ENCODE measurements around the gene FAM149B1.
"Not testable (repeated sequence)": the region's sequence is repeated elsewhere in the genome, so short reads cannot be mapped to it uniquely, and the experiment has no call there.

FAM149B1 gene

DNA sequence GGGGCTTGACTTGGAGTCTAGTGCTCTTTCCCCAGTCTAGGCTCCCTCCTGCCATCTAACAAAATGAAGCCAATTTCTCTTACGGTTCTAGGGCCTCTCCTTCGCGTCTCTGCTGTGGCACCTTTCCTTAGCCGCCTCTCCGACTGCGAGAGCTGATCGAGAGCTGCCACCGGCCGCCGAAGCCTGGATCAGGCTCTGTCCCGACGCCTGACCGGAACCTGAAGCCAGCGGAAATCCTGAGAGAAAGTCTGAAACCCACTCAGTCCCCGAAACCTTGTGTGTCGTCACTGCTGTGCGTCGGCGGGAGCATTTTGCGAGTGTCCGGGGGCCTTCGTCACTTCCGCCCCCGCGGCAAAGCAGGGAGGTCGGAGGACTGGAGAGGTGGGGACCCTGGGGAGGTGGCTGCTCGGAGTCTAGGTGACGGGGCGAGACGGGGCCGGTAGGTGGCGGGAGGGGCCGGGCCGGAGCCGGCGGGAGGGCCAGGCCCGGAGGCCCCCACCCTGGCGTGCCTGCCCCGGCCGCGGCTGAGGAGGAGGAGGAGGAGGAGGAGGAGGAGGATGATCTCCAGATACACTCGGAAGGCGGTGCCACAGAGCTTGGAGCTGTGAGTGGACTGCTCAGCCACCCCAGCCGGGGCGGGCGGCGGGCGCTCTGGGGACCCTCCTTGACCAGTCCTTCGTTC is at the start of gene FAM149B1, which contains the start of gene ECD:
Gene FAM149B1, plus strand, starts transcription at position 337 of the 682 bp plus-strand sequence. Its CDS starts 221 bp downstream, at position 558.
Gene ECD, minus strand, starts transcription at position 226 of the 682 bp plus-strand sequence. CDS start 4,071 bp downstream, outside the sequence.
- peak; percentile 90 to 93 for DNase-seq

DNA sequence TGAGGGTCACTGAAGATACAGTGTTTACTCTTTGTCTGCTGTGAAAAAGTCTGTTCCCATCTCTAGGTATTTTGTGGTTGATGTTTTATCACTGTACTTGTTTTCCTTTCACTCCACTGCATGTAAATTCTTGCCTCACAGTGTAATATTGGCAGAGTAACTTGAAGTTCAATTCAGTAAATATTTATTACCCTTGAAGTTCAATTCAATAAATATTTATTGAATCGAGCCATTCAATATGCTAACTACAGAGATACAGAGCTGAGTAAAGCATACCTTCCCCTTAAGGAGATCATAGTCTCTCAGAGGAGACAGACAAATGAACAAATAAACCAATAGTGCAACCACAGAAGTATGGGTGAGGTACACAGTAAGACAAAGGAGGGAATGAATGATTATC is 48.5 kb upstream of the FAM149B1 start:
- no peak for DNase-seq

DNA sequence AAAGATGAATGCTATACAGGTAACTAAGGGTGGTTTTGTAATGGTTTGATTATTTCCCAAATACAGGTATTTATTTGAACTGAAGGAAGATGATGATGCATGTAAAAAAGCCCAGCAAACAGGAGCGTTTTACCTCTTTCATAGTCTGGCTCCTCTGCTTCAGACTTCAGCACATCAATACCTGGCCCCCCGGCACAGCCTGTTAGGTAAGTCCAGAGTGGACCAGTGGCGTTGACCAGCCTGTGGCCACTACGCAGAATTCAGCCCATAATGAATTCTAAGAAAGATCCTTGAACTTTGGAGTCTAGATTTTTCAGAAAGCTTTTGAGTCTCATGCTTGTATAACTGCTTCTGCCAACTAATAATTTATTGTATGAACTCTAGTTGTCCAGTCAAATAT is 48.0 kb upstream of the FAM149B1 start:
- DNase-seq = no peak

DNA sequence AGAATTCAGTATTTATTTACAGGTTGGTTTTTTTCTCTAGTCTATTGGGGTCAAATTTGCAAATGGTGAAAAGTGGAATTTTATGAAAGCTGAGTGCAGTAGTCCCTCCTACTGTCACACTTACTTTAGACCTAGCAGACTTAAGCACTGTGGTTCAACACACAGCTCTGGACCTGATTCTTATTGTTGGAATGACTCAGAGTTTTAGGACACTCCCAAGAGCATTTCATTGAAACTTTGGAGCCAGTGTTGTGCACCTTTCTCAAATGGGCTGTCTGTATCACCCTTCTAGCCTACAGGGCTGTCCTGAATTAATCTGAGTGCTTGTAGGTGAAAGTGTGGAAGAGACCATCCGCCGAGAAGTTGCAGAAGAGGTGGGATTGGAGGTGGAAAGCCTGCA is 41.6 kb upstream of the FAM149B1 start:
- DNase-seq = no peak

DNA sequence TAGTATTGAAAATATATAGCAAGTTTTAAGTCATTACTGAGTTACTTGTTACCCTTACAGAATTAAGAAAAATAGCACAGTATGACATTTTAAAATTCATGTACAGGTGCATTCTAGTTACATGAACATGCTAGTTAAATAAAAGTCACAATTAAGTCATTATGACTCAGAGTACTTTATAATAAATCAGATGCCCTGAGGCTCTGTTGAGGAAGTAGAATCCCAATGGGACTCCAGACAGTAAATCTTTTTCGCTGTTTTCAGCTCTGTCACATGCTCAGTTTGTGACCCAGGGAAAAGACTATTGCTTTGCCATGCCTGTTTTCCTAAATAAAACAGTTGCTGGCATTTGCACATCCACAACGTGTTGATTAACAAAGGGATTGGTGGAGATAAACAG is 36.6 kb upstream of the FAM149B1 start:
- no peak for DNase-seq

DNA sequence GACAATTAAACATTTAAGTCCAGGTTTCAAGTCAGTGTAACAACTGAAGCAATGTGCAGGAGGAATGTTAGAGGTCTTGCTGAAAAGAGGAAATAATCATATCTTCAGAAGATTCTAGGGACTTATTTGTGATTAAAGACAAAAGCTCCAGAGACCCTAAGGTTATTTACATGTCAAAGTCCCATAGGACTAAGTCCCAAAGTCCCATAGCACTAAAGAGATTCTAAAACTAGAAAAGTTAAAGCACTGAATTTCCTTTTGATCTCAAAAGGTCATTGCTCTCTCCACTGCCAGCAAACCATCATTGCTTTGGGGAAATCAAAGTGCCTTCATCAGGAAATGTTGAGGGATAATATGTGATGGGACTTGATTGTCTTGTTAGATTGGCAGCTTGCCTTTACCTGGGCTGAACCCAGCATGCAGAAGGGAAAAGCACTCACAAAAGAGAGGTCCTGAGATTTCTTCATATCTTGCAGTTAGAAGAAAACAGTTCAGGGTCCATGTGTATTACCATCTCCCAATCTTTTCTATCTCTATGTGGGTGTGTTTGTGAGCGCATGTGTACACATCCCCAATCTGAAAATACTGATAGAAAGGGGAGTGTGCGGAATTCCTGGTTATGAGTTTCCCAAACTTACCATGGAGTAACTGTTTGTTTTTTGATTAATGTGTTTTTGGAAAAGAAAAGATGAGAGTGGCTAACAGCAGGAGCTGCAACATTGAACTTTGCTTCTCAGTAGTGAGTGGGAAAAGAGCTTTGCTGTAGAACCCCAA is 35.8 kb upstream of the FAM149B1 start:
- no peak for DNase-seq

DNA sequence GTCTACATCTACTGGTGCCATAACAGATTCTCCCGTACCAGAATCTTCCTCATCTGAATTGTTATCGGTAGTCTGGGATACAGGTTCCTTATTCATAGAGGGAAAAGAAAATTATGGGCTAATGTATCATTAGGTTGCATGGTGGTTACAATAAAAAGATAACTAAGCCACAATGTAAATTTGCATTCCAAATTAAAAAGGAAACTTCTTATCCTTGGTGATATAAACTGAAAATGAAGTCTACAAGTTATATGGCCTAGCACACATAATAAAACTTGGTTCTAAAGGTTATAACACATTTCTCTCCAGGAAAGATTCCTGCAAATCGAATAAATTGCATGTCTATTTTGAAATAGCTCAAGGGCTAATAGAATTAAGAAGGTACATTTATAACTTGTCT is 33.2 kb upstream of the FAM149B1 start:
- no peak for DNase-seq

DNA sequence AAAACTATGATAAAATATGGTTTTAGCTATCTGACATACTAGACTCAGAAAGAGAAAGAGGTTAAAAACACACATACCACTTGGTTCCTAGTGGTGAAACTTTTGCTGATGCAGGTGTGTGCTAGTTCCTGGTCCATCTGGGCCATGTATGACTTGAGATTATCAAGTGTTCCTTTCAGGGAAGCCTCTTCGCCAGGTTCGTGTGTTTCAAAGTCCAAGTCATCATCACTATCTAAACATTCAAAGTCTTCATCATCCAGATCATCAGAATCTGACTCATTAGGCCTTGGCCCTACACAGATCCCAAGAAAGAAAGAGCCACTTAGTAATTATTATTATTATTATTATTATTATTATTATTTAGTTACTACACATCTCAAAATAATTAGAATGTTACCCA is 31.3 kb upstream of the FAM149B1 start:
- DNase-seq = no peak

DNA sequence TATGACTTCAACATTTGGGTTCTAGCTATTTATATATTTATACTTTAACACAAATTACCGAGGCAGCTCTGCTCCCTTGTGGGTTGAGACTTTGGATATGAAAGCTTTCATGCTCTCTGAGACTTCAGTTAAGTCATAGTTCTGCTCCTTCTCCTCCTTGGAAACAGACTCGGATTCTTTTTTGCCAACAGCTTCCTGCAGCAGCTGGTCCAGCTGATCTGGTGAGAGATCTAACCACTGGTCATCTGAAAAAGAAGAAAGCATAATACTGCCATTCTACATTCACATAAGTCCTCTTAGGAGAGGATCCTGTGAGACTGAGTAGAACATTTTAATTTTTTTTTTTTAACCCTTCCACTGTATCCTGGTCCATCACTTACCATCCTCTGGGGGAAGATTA is 28.7 kb upstream of the FAM149B1 start:
- DNase-seq = no peak

DNA sequence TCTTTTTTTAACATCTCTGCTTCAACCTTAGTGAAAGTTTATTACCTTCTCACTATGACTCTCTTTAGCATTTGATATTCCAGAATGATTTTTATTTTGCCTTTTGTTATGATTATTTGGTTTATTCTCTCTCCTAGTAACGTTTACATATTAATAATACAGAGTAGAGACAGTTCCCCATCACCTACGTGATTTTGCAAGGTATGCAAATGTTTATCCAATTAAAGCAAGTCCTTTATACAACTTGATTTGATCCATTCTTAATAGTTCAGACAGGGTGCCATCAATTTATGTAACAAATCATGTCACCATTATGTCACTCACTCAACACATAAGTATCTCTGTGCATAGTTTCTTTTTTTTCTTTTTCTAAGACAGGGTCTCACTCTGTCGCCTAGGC is 26.3 kb upstream of the FAM149B1 start:
- DNase-seq = no peak

DNA sequence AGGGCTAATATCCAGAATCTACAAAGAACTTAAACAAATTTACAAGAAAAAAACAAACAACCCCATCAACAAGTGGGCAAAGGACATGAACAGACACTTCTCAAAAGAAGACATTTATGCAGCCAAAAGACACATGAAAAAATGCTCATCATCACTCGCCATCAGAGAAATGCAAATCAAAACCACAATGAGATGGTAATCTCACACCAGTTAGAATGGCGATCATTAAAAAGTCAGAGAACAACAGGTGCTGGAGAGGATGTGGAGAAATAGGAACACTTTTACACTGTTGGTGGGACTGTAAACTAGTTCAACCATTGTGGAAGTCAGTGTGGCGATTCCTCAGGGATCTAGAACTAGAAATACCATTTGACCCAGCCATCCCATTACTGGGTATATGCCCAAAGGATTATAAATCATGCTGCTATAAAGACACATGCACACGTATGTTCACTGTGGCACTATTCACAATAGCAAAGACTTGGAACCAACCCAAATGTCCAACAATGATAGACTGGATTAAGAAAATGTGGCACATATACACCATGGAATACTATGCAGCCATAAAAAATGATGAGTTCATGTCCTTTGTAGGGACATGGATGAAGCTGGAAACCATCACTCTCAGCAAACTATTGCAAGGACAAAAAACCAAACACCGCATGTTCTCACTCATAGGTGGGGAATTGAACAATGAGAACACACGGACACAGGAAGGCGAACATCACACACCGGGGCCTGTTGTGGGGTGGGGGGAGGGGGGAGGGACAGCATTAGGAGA is 17.1 kb upstream of the FAM149B1 start:
- DNase-seq = not testable (repeated sequence)

DNA sequence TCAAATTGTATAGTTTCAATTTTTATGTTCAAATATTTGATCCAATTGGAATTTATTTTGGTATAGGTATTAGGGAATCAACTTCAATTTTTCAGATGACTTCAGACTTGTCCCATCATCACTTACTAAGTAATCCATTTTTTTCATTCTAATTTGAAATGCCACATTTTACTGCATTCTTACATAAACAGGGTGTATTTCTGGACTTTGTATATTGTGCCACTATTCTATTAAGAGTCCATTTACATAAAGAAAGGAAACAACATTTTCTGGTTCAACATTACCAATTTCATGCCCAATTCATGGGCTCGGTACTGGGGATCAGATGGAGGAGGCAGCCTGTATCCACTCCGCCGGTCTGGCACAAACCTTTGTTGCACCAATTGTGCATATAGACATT is 15.9 kb upstream of the FAM149B1 start:
- no peak for DNase-seq

DNA sequence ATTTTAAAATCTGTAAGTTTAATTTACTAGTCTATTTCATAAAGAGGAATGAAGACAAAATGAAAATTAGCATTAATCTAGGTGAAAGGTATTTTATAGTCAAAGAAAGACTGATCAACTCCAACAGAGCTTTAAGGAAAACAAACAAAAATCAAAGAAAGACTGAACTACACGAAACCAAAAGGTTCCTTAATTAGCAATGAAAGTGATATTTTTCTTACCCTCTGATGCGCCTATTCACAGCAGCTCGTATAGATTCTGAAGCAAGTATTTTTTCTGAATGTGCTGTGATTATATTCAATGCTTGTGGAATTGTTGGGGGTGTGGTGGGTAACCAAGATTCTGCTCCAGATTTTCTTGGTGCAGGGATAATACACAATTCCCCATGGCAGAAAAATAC is 11.9 kb upstream of the FAM149B1 start:
- no peak for DNase-seq

DNA sequence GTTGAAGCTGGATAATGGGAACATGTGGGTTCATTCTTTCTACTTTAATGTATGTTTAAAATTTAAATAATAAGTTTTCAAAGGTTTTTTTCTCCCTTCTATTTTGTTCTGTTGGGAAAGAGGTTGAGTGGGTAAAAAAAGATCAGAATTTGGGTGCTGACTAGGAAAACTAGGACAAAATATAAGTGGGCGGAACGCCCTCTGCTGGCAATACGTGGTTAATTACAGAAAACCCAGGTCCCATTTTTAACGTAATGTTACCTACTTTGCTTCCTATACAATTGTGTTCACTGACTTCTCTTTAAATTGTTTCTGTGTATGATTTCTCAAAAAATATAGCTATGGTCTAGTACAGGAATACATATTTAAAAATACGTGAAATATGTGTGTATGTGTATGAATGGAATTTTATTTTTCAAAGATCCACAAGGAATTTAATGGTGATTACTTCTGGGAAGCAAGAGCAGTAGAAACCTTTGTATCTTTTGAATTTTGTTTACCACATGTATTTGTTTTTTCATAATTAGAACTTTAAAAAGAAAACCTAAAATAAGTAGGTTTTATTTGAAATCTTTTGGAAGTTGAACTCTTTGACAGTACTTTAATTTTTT is 8.8 kb upstream of the FAM149B1 start:
- DNase-seq = peak; percentile 27 to 61

DNA sequence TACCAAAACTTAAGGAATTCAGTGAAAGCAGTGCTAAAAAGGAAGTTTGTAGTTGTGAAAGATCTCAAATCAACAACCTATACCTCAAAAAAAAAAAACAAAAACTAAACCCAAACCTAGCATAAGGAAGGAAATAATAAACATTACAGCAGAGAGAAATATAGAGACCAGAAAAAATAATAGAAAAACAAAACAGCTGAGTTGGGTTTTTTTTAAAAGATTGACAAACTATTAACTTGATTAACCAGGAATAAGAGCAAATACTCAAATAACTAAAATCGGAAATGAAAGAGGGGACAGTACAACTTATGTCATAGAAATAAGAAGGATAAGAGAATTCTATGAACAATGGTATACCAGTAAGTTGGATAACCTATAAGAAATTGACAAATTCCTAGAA is 6.8 kb upstream of the FAM149B1 start:
- no peak for DNase-seq

DNA sequence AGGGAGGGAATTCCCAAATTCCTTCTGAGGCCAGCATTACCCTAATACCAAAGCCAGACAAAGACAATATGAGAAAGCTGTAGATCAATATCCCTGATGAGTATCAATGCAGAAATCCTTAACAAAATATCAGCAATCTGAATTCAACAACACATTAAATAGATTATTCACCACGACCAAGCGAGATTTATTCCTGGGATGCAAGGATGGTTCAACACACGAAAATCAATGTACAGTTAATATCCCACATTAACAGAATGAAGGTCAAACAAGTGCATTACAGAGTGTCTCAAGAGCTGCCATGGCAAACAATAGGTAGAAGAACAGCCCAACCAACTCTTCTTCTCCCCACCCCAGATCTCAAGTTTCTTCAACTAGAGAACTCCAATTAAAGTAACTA is 6.3 kb upstream of the FAM149B1 start:
- no peak for DNase-seq

DNA sequence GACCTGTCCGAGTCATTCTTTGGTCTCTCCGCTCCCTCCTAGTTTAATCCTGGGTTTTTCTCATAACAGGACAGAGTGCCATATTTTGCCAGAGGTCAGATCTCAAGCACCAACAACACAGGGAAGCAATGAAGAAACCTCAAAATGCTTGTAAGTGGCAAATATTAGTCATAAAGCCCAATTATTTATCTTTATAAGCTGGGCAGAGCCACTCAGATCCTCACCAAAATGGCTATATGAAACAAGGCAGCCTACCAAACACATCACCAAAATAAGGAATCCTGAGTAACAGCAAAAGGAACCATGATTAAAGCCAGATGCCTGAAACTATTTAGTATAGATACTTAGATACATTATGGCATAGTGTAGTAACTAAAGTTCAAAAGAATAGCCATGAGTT is 4.8 kb upstream of the FAM149B1 start:
- DNase-seq = no peak

DNA sequence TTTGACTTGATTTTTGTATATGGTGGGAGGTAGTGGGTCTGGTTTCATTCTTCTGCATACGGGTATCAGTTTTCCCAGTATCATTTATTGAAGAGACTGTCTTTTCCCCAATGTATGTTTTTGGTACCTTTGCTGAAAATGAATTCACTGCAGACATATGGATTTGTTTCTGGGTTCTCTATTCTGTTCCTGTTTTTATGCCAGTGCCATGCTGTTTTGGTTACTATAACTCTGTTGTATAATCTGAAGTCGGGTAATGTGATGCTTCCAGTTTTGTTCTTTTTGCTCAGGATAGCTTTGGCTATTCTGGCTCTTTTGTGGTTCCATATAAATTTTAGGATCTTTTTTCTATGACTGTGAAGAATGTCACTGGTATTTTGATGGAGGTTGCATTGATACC is 947 bp upstream of the FAM149B1 start:
- no peak for DNase-seq

DNA sequence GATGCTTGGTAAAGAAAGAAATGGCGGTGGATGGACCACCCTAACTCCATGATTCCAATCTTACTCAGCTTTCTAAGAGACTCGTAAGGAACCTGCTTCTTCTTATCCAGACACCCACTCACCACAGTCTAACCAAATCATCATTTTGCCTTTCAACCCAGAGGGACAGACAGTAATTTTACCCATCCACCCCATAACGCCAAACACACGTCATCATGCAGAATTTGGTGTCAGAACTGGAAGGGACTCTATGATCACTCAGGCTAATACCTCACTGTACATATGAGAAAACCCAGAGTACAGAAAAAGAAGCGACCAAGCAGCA is 499 bp upstream of the FAM149B1 start:
- peak in 1 of 2 donors; percentile 30 for DNase-seq

DNA sequence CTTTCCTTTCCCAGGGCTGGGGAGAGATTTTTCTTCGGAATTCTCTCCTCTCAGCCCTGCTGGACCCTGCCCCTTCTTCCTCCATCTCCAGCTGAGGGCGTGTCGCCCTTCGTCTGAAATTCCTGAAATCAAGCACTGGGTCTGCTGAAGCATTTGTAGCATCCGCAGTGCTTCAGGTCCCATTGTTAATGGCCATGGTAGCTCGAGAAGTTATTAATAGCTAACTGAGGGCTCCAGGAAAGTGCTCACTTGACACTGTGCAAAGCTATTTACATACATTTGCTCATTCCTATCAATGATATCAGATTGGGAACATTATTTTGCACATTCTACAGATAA is 515 bp downstream of the FAM149B1 start:
- no peak for DNase-seq

DNA sequence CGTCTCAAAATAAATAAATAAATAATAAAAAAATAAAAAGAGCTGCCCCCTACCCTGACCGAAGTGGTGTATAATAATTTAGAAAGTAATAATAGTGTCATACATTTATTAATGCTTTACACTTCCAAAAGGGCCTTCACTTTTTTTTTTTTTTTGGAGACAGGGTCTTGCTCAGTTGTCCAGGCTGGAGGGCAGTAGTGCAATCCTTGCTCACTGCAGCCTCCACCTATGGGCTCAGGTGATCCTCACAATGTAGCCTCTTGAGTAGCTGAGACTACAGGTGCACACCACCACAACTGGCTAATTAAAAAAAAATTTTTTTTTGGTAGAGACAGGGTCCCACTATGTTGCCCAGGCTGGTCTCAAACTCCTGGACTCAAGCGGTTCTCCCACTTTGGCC is 1.4 kb downstream of the FAM149B1 start:
- no peak for DNase-seq

DNA sequence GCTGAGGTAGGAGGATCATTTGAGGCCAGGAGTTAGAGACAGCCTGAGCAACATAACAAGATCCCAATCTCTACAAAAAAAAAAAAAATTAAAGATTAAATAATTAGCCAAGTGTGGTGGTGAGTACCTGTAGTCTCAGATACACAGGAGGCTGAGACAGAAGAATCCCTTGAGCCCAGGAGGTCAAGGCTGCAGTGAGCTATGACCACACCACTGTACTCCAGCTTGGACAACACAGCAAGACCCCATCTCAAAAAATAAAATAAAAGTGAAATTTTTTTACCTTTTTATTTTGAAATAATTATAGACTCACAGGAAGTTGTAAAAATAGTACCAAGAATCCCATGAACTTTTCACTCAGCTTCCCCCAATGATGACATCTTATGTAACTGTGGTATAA is 4.9 kb downstream of the FAM149B1 start:
- DNase-seq = no peak

DNA sequence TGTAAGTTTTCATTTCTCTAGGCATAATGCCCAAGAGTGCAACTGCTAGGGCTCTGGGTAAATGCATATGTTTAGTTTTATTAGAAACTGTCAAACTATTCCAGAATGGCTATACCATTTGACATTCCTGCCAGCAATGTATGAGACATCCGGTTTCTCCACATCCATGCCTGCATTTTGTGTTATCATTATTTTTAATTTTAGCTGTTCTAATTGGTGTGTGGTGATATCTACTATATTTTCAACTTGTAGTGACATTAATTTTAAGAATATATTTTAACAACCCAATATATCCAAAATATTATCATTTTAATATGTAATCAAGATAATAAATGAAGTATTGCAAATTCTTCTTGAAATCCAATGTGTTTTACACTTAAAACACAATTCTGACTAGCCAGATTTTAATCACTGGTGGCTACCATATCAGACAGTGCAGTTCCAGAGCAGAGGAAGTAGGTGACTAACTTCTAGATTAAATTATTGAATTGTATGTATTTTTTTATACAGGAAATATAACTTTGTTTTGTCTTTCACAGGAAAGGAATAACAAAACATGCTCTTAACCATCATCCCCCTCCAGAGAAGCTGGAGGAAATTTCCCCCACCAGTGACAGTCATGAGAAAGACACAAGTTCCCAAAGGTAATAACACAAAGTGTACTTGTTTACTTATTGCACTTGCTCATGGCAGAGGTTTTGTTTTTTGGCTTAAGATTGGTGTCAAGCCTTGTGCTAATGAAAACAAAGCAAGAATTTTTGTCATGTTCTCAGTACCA is 6.4 kb downstream of the FAM149B1 start:
- DNase-seq = no peak
